Neural progenitor cell (in vitro differentiated cells): ENCODE data around the gene PLD6.

ENCODE experiments used
- EZH2 ChIP-seq: fragments of 200-600 bp; sonication (generic); IDR thresholded peaks from 2 replicates; pipeline ENCODE4 v1.6.1; 2017; ENCODE audit warnings: antibody characterized with exemption, mild to moderate bottlenecking, moderate library complexity
- TF ChIP-seq, protein P1 (sequence below): fragments of 200-600 bp; sonication (generic); IDR thresholded peaks from 2 replicates; pipeline ENCODE4 v1.5.1; 2017; ENCODE audit warnings: antibody characterized with exemption, mild to moderate bottlenecking

DNA sequence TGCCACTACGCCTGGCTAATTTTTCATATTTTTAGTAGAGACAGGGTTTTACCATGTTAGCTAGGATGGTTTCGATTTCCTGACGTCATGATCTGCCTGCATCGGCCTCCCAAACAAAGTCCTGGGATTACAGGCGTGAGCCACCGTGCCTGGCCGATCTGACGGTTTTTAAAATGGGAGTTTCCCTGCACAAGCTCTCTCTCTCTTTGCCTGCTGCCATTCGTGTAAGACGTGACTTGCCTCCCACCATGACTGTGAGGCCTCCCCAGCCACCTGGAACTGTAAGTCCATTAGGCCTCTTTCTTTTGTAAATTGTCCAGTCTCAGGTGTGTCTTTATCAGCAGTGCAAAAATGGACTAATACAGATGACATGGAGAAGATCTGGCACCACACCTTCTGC is 35.5 kb upstream of the PLD6 start:
- TF ChIP-seq EZH2, result no peak
- TF ChIP-seq, protein P1, sequence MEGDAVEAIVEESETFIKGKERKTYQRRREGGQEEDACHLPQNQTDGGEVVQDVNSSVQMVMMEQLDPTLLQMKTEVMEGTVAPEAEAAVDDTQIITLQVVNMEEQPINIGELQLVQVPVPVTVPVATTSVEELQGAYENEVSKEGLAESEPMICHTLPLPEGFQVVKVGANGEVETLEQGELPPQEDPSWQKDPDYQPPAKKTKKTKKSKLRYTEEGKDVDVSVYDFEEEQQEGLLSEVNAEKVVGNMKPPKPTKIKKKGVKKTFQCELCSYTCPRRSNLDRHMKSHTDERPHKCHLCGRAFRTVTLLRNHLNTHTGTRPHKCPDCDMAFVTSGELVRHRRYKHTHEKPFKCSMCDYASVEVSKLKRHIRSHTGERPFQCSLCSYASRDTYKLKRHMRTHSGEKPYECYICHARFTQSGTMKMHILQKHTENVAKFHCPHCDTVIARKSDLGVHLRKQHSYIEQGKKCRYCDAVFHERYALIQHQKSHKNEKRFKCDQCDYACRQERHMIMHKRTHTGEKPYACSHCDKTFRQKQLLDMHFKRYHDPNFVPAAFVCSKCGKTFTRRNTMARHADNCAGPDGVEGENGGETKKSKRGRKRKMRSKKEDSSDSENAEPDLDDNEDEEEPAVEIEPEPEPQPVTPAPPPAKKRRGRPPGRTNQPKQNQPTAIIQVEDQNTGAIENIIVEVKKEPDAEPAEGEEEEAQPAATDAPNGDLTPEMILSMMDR, result no peak
